H9 (cell line): Measurements from ENCODE around the gene PRSS57. TPM values are rescaled to one million over a fixed set of nuclear protein-coding genes. Genes with fewer than 3 reads are reported as not detected.

Source experiments
- DNase-seq: peaks from one replicate; pipeline ENCODE4 v3.0.0-alpha.2; 2017
- H2AFZ ChIP-seq: one replicate; pipeline ENCODE4 v1.6.1; 2013; ENCODE audit warnings: mild to moderate bottlenecking, low read length, control low read depth, moderate library complexity
- H2AK5ac ChIP-seq: 2 replicates; pipeline ENCODE4 v1.6.1; 2013; ENCODE audit warnings: low read length, control low read depth, mixed read lengths; ENCODE audit not compliant: insufficient read length
- H2BK120ac ChIP-seq: one replicate; pipeline ENCODE4 v1.6.1; 2013; ENCODE audit warnings: low read depth, mild to moderate bottlenecking, low read length, control low read depth, inconsistent platforms; ENCODE audit not compliant: poor library complexity, severe bottlenecking
- H2BK12ac ChIP-seq: 2 replicates; pipeline ENCODE4 v1.6.1; 2013; ENCODE audit warnings: low read length, control low read depth, mixed read lengths, low read depth; ENCODE audit not compliant: insufficient read length
- H2BK15ac ChIP-seq: 2 replicates; pipeline ENCODE4 v1.6.1; 2013; ENCODE audit warnings: low read depth, low read length, control low read depth
- H2BK20ac ChIP-seq: one replicate; pipeline ENCODE4 v1.6.1; 2013; ENCODE audit warnings: low read depth, mild to moderate bottlenecking, low read length, control low read depth, inconsistent platforms; ENCODE audit not compliant: poor library complexity, severe bottlenecking
- H2BK5ac ChIP-seq: 2 replicates; pipeline ENCODE4 v1.6.1; 2013; ENCODE audit warnings: low read length, control low read depth, mixed read lengths; ENCODE audit not compliant: insufficient read length
- H3K14ac ChIP-seq: 2 replicates; pipeline ENCODE4 v1.6.1; 2013; ENCODE audit warnings: low read length, control low read depth; ENCODE audit not compliant: insufficient read depth
- H3K18ac ChIP-seq: 2 replicates; pipeline ENCODE4 v1.6.1; 2013; ENCODE audit warnings: low read depth, mild to moderate bottlenecking, mixed read lengths, low read length, control low read depth; ENCODE audit not compliant: insufficient read length
- H3K23ac ChIP-seq: 2 replicates; pipeline ENCODE4 v1.6.1; 2013; ENCODE audit warnings: low read length, control low read depth, mixed read lengths, low read depth; ENCODE audit not compliant: insufficient read length
- H3K23me2 ChIP-seq: 2 replicates; pipeline ENCODE4 v1.6.1; 2013; ENCODE audit warnings: low read depth, mild to moderate bottlenecking, mixed read lengths, low read length, control low read depth; ENCODE audit not compliant: insufficient read length, poor library complexity, severe bottlenecking
- H3K27ac ChIP-seq: 2 replicates; pipeline ENCODE4 v1.5.1; 2013; ENCODE audit warnings: low read length, control low read depth, mixed read lengths, low read depth; ENCODE audit not compliant: insufficient read length
- H3K27me3 ChIP-seq: 2 replicates; pipeline ENCODE4 v1.6.1; 2013; ENCODE audit warnings: low read length, control low read depth, inconsistent platforms; ENCODE audit not compliant: insufficient read depth
- H3K4ac ChIP-seq: 2 replicates; pipeline ENCODE4 v1.6.1; 2013; ENCODE audit warnings: low read depth, mild to moderate bottlenecking, control low read depth, inconsistent platforms, low read length, moderate library complexity
- H3K4me1 ChIP-seq: 2 replicates; pipeline ENCODE4 v1.6.1; 2013; ENCODE audit warnings: low read length, control low read depth, inconsistent platforms; ENCODE audit not compliant: insufficient read depth
- H3K4me2 ChIP-seq: 2 replicates; pipeline ENCODE4 v1.6.1; 2013; ENCODE audit warnings: low read length, control low read depth, mixed read lengths; ENCODE audit not compliant: insufficient read length, insufficient read depth
- H3K56ac ChIP-seq: 2 replicates; pipeline ENCODE4 v1.6.1; 2013; ENCODE audit warnings: low read depth, mild to moderate bottlenecking, mixed read lengths, low read length, control low read depth; ENCODE audit not compliant: insufficient read length
- H3K79me1 ChIP-seq: 2 replicates; pipeline ENCODE4 v1.6.1; 2013; ENCODE audit warnings: low read depth, mild to moderate bottlenecking, moderate library complexity, low read length, control low read depth, inconsistent platforms; ENCODE audit not compliant: insufficient read depth, poor library complexity, severe bottlenecking
- H3K79me2 ChIP-seq: 2 replicates; pipeline ENCODE4 v1.6.1; 2013; ENCODE audit warnings: low read length, control low read depth, inconsistent platforms; ENCODE audit not compliant: insufficient read depth
- H3K9ac ChIP-seq: 2 replicates; pipeline ENCODE4 v1.6.1; 2013; ENCODE audit warnings: low read length, control low read depth, mixed read lengths; ENCODE audit not compliant: insufficient read length; ENCODE audit errors: extremely low read depth
- H3K9me3 ChIP-seq: one replicate; pipeline ENCODE4 v1.6.1; 2013; ENCODE audit warnings: low read depth, low read length, inconsistent platforms; ENCODE audit not compliant: control insufficient read depth
- H3T11ph ChIP-seq: one replicate; pipeline ENCODE4 v1.6.1; 2013; ENCODE audit warnings: mild to moderate bottlenecking, low read length, control low read depth, inconsistent platforms
- H4K20me1 ChIP-seq: one replicate; pipeline ENCODE4 v1.6.1; 2013; ENCODE audit not compliant: control insufficient read depth, insufficient read length, insufficient read depth
- H4K5ac ChIP-seq: 2 replicates; pipeline ENCODE4 v1.6.1; 2013; ENCODE audit warnings: low read depth, mild to moderate bottlenecking, mixed read lengths, low read length, control low read depth; ENCODE audit not compliant: insufficient read length
- H4K8ac ChIP-seq: replicated peaks from 2 replicates; pipeline ENCODE4 v1.6.1; 2013; ENCODE audit warnings: low read length, control low read depth, mixed read lengths, low read depth; ENCODE audit not compliant: insufficient read length
- H4K91ac ChIP-seq: 2 replicates; pipeline ENCODE4 v1.6.1; 2013; ENCODE audit warnings: low read depth, mild to moderate bottlenecking, moderate library complexity, mixed read lengths, low read length, control low read depth; ENCODE audit not compliant: insufficient read length
- H3K27ac Mint-ChIP-seq, 3 experiments: 2 replicates in 2 of 3; 3 replicates in 1 of 3; pipeline ENCODE4 v1.8.0; 2020 to 2021; ENCODE audit warnings: mixed read lengths in 3 of 3, mild to moderate bottlenecking in 1 of 3, moderate library complexity in 1 of 3
- H3K27me3 Mint-ChIP-seq: 2 replicates; pipeline ENCODE4 v1.8.0; 2021; ENCODE audit warnings: low read depth, mild to moderate bottlenecking, moderate library complexity, mixed read lengths
- H3K36me3 Mint-ChIP-seq, 3 experiments: 2 replicates in 2 of 3; 3 replicates in 1 of 3; pipeline ENCODE4 v1.8.0; 2020 to 2021; ENCODE audit warnings: low read depth in 3 of 3, mixed read lengths in 3 of 3; ENCODE audit not compliant: insufficient read depth in 1 of 3
- H3K4me1 Mint-ChIP-seq, 2 experiments: 2 replicates each; pipeline ENCODE4 v1.8.0; 2020; ENCODE audit warnings: mixed read lengths in 2 of 2
- H3K4me3 Mint-ChIP-seq, 2 experiments: 2 replicates in 1 of 2; 3 replicates in 1 of 2; pipeline ENCODE4 v1.8.0; 2020 to 2021; ENCODE audit warnings: mild to moderate bottlenecking in 2 of 2, mixed read lengths in 2 of 2, moderate library complexity in 1 of 2
- H3K9me3 Mint-ChIP-seq, 2 experiments: 2 replicates in 1 of 2; 3 replicates in 1 of 2; pipeline ENCODE4 v1.8.0; 2020; ENCODE audit warnings: mild to moderate bottlenecking in 2 of 2, mixed read lengths in 2 of 2, moderate library complexity in 1 of 2
- CTCF ChIP-seq: fragments of 200-600 bp; sonication (generic); conservative IDR thresholded peaks from 3 replicates; pipeline ENCODE4 v1.8.0; 2021; ENCODE audit warnings: antibody characterized with exemption, mild to moderate bottlenecking
- WGBS: extraction: QIAGEN DNeasy Blood & Tissue Kit; methylation state at CpG from one replicate; pipeline ENCODE4 v1.1.7; 2013; ENCODE audit warnings: missing lambda C conversion rate, low lambda C conversion rate, mixed read lengths; ENCODE audit not compliant: insufficient read length; ENCODE audit errors: extremely low coverage; 5-methylcytosine and 5-hydroxymethylcytosine counted together
- total RNA-seq: library from RNA; stranded (reverse); gene quantifications from 2 replicates; pipeline ENCODE4 v1.2.1, GENCODE V29; 2021

PRSS57 gene
- total RNA-seq, 1 experiment from 2014 or later: not detected

- Mint-ChIP-seq H3K4me1 (peaks cover 11% of the 10 kb centered on the region in 2 experiments), H3K27ac (no peak overlapping the region), H3K36me3 (peaks cover 0 to 5% (median 3%) of the 10 kb centered on the region in 3 experiments; a peak in 3 of 7 replicates), H3K4me3 (peak overlapping the region; percentile 54 to 74), H3K9me3 (peaks cover 8 to 9% of the 10 kb centered on the region in 2 experiments), H3K27me3 (peaks cover 17% of the 10 kb centered on the region)
- Histone ChIP-seq H2AFZ (no peak overlapping the region), H4K20me1 (no peaks in the 10 kb centered on the region), H2BK120ac (no peak overlapping the region), H2BK5ac (no peak overlapping the region), H3K14ac (no peak overlapping the region), H3K9me3 (no peaks in the 10 kb centered on the region), H2BK20ac (no peak overlapping the region), H2AK5ac (no peak overlapping the region), H3K79me1 (no peaks in the 10 kb centered on the region), H3K9ac (no peak overlapping the region), H3K4me1 (no peaks in the 10 kb centered on the region; the same call in 1 of the 2 replicates), H3K79me2 (no peaks in the 10 kb centered on the region), H4K5ac (no peak overlapping the region), H3K23ac (no peak overlapping the region), H4K91ac (no peak overlapping the region), H3K4me2 (peak overlapping the region; percentile 44), H3K56ac (no peak overlapping the region), H2BK15ac (no peak overlapping the region), H4K8ac (no peak overlapping the region), H3K18ac (no peak overlapping the region), H3K27me3 (no peaks in the 10 kb centered on the region), H3K27ac (no peak overlapping the region), H2BK12ac (no peak overlapping the region), H3K23me2 (peaks cover 8% of the 10 kb centered on the region), H3K4ac (no peak overlapping the region), H3T11ph (no peak overlapping the region)
- no peak for TF ChIP-seq CTCF
- no CpG with 5 or more reads among the region's 78 CpGs for WGBS
- DNase-seq: no peak
Observed at GRCh38 chr19:709196-709964, 14.1 kb upstream of the PRSS57 start.
